B cell (primary cell): Measurements from ENCODE around the gene GPR162. TPM values are rescaled to one million over a fixed set of nuclear protein-coding genes. Genes with fewer than 3 reads are reported as not detected.

Source experiments
- ATAC-seq: fragments of 200-7000 bp; cut with Tn5 transposase; one replicate; pipeline ENCODE4 v1.10.0; 2021; ENCODE audit warnings: low read depth, mild to moderate bottlenecking, moderate number of reproducible peaks, moderate library complexity
- CTCF ChIA-PET: fragments of 350-600 bp; sonication (Branson Sonifier 250); formaldehyde crosslinking; loops from one replicate; lab custom pipeline; 2021; ENCODE audit warnings: antibody characterized with exemption, inconsistent platforms; lab: Charles Lee
- POLR2A ChIA-PET: fragments of 350-600 bp; sonication (Branson Sonifier 250); formaldehyde crosslinking; loops from one replicate; lab custom pipeline; 2021; ENCODE audit warnings: antibody characterized with exemption; lab: Charles Lee
- DNase-seq: peaks from one replicate; pipeline ENCODE4 v3.0.0; 2013
- H2AFZ ChIP-seq: 2 replicates; pipeline ENCODE4 v1.6.1; 2012; ENCODE audit warnings: mild to moderate bottlenecking, low read depth, low read length; ENCODE audit not compliant: insufficient read depth, poor library complexity, severe bottlenecking
- H3K27ac ChIP-seq, 2 donors: 1 replicate in 1 of 2; 2 replicates in 1 of 2; pipeline ENCODE4 v1.5.1; 2012 to 2013; ENCODE audit warnings: low read length in 2 of 2, mild to moderate bottlenecking in 2 of 2, moderate library complexity in 1 of 2
- H3K27me3 ChIP-seq, 4 experiments: fragments of 200-600 bp in 1 of 4; sonication (generic) in 1 of 4; replicated peaks in 1 of 4; 1 replicate in 2 of 4; 2 replicates in 2 of 4; pipeline versions ENCODE4 v1.6.1 to v1.7.0; 2013 to 2016; ENCODE audit warnings: low read length in 3 of 4, mild to moderate bottlenecking in 2 of 4, mixed read lengths in 1 of 4, moderate library complexity in 1 of 4; ENCODE audit not compliant: insufficient read depth in 4 of 4, control insufficient read depth in 3 of 4; ENCODE audit errors: control extremely low read depth in 1 of 4
- H3K36me3 ChIP-seq, 2 experiments: replicated peaks in 1 of 2; 1 replicate in 1 of 2; 2 replicates in 1 of 2; pipeline versions ENCODE4 v1.6.1 to v1.7.1; 2013; ENCODE audit warnings: low read length in 1 of 2; ENCODE audit not compliant: insufficient read depth in 2 of 2, control insufficient read depth in 1 of 2; ENCODE audit errors: control extremely low read depth in 1 of 2, extremely low read depth in 1 of 2
- H3K4me1 ChIP-seq, 2 donors: fragments of 200-600 bp in 1 of 2; sonication (generic) in 1 of 2; 1 replicate in 1 of 2; 2 replicates in 1 of 2; pipeline versions ENCODE4 v1.5.1 to v1.6.1; 2013 to 2017; ENCODE audit warnings: low read length in 2 of 2; ENCODE audit not compliant: control insufficient read depth in 2 of 2, insufficient read depth in 2 of 2
- H3K4me2 ChIP-seq: replicated peaks from 2 replicates; pipeline ENCODE3; 2012; ENCODE audit warnings: mild to moderate bottlenecking, low read depth, low read length; ENCODE audit not compliant: poor library complexity, severe bottlenecking
- H3K4me3 ChIP-seq, 5 experiments: fragments of 200-600 bp in 1 of 5; sonication (generic) in 1 of 5; 1 replicate in 3 of 5; 2 replicates in 2 of 5; pipeline versions ENCODE4 v1.5.1 to v1.7.0; 2011 to 2016; ENCODE audit warnings: low read length in 4 of 5, mild to moderate bottlenecking in 4 of 5, low read depth in 2 of 5, control low read depth in 1 of 5, moderate library complexity in 1 of 5; ENCODE audit not compliant: insufficient read depth in 1 of 5; ENCODE audit errors: control extremely low read depth in 1 of 5, extremely low read depth in 1 of 5
- H3K79me2 ChIP-seq: fragments of 200-600 bp; sonication (generic); one replicate; pipeline ENCODE4 v1.6.0; 2016; ENCODE audit warnings: low read length; ENCODE audit not compliant: control insufficient read depth, insufficient read depth
- H3K9ac ChIP-seq: fragments of 200-600 bp; sonication (generic); 2 replicates; pipeline ENCODE4 v1.6.1; 2017; ENCODE audit warnings: mild to moderate bottlenecking, low read length, moderate library complexity
- H3K9me3 ChIP-seq, 3 donors: one replicate each; pipeline versions ENCODE4 v1.6.1 to v1.7.1; 2013; ENCODE audit warnings: low read length in 2 of 3; ENCODE audit not compliant: control insufficient read depth in 2 of 3, insufficient read depth in 1 of 3; ENCODE audit errors: control extremely low read depth in 1 of 3
- H4K20me1 ChIP-seq: 2 replicates; pipeline ENCODE4 v1.6.0; 2012; ENCODE audit warnings: mild to moderate bottlenecking, low read length; ENCODE audit not compliant: insufficient read depth, control insufficient read depth, poor library complexity, severe bottlenecking
- H3K27ac Mint-ChIP-seq: one replicate; pipeline ENCODE4 v1.8.0; 2021; ENCODE audit warnings: mixed read lengths
- H3K27me3 Mint-ChIP-seq: one replicate; pipeline ENCODE4 v1.8.0; 2021; ENCODE audit warnings: mixed read lengths
- H3K4me1 Mint-ChIP-seq: one replicate; pipeline ENCODE4 v1.8.0; 2021; ENCODE audit warnings: mixed read lengths
- H3K4me3 Mint-ChIP-seq: one replicate; pipeline ENCODE4 v1.8.0; 2021; ENCODE audit warnings: mixed read lengths
- H3K9me3 Mint-ChIP-seq: one replicate; pipeline ENCODE4 v1.8.0; 2022; ENCODE audit warnings: mixed read lengths; ENCODE audit not compliant: insufficient read depth
- CTCF ChIP-seq: fragments of 200-600 bp; IDR thresholded peaks from one replicate; pipeline ENCODE4 v1.8.0; 2022; ENCODE audit warnings: antibody characterized with exemption, mild to moderate bottlenecking
- EZH2 ChIP-seq: IDR thresholded peaks from 2 replicates; pipeline ENCODE4 v1.6.1; 2012; ENCODE audit warnings: borderline replicate concordance, low read depth, mild to moderate bottlenecking, moderate library complexity, low read length; ENCODE audit not compliant: insufficient read depth, poor library complexity, severe bottlenecking
- WGBS: methylation state at CpG from one replicate; pipeline ENCODE4 v1.1.5; 2013; ENCODE audit warnings: missing lambda C conversion rate; ENCODE audit not compliant: insufficient coverage; 5-methylcytosine and 5-hydroxymethylcytosine counted together
- intact Hi-C: fragments of 100-400 bp; cut with micrococcal nuclease; formaldehyde crosslinking; loops from one replicate; pipeline ENCODE4 v1.10.0; 2022
- polyA plus RNA-seq: library from polyadenylated mRNA; depleted of rRNA; stranded (reverse); fragments of >200 nt; gene quantifications from 2 replicates; pipeline ENCODE4 v1.2.3, GENCODE V29; 2012
- total RNA-seq, 2 donors: library from RNA; stranded (reverse); fragments of 120-200 nt in 1 of 2; gene quantifications; 1 replicate in 1 of 2; 2 replicates in 1 of 2; pipeline versions ENCODE4 v1.2.3 to v1.2.4, GENCODE V29; 2013 to 2022

Gene GPR162
- total and polyA plus RNA-seq, 2 donors (not counting 1 experiment from before 2014, with no cell fraction given): 0.54 TPM; not detected in 1

GRCh38 chr12:6850796-6851152 lies 29.2 kb downstream of the GPR162 start:
- Histone ChIP-seq H3K79me2 (peaks cover 25% of the 10 kb centered on the region), H4K20me1 (peaks cover 3% of the 10 kb centered on the region), H3K27me3 (no peaks in the 10 kb centered on the region), H2AFZ (peak overlapping the region; percentile 80), H3K4me2 (peak overlapping the region; percentile 87), H3K4me1 (peaks cover 6 to 23% of the 10 kb centered on the region in 2 donors), H3K36me3 (peaks cover 0 to 12% of the 10 kb centered on the region in 2 experiments), H3K9ac (peak overlapping the region; percentile 87), H3K4me3 (peak overlapping the region in 3 of 5 experiments; percentile 85 to 92 (median 85)), H3K27ac (peak overlapping the region in 1 of 2 donors; percentile 91), H3K9me3 (no peaks in the 10 kb centered on the region)
- Mint-ChIP-seq H3K9me3 (no peaks in the 10 kb centered on the region), H3K27me3 (no peaks in the 10 kb centered on the region), H3K4me3 (no peak overlapping the region), H3K27ac (no peak overlapping the region), H3K4me1 (peaks cover 23% of the 10 kb centered on the region)
- intact Hi-C loops: loop anchor here (1.0 to 5.0 kb wide), 5 partner anchors 15 to 293 kb away; partner anchors contain the start of genes IFFO1, MLF2 and PTMS
- ChIA-PET CTCF (interaction anchor here (1.1 to 6.7 kb wide), 7 partner anchors 10 to 244 kb away, joined by 3 to 136 read pairs (median 7); partner anchors contain the start of genes GNB3, MLF2, SPSB2 and TPI1), POLR2A (interaction anchor here (1.4 to 5.3 kb wide), 7 partner anchors 16 to 161 kb away, joined by 5 to 49 read pairs (median 8); partner anchors contain the start of genes C12orf57, COPS7A, LRRC23 and RNU7-1)
- ATAC-seq (no peak), DNase-seq (no peak)
- TF ChIP-seq CTCF (no peak), EZH2 (no peak)
- 64% methylated on average over 16 of the region's 16 CpGs for WGBS
